Activated CD4-positive, alpha-beta T cell treated with anti-CD3 and anti-CD28 coated beads, Interleukin-2, amount 10 ng/mL, durations not matched to agents 24 days and 14 days (primary cell): ENCODE results near the gene ZC3H8. TPM values are rescaled to one million over a fixed set of nuclear protein-coding genes. Genes with fewer than 3 reads are reported as not detected.
"Not testable (repeated sequence)": the region's sequence is repeated elsewhere in the genome, so short reads cannot be mapped to it uniquely, and the experiment has no call there.

Experiments
- DNase-seq: peaks from one replicate; pipeline ENCODE4 v3.0.0; 2022
- H3K27ac Mint-ChIP-seq: one replicate; pipeline ENCODE4 v1.8.0; 2022; ENCODE audit warnings: mild to moderate bottlenecking, mixed read lengths
- H3K27me3 Mint-ChIP-seq: one replicate; pipeline ENCODE4 v1.8.0; 2022; ENCODE audit warnings: mixed read lengths
- H3K36me3 Mint-ChIP-seq: one replicate; pipeline ENCODE4 v1.8.0; 2022; ENCODE audit warnings: low read depth, mild to moderate bottlenecking, mixed read lengths
- H3K4me1 Mint-ChIP-seq: one replicate; pipeline ENCODE4 v1.8.0; 2021; ENCODE audit warnings: mixed read lengths
- H3K4me3 Mint-ChIP-seq: one replicate; pipeline ENCODE4 v1.8.0; 2022; ENCODE audit warnings: mild to moderate bottlenecking, moderate library complexity, mixed read lengths
- H3K9me3 Mint-ChIP-seq: one replicate; pipeline ENCODE4 v1.8.0; 2021; ENCODE audit warnings: mixed read lengths
- intact Hi-C: fragments of 100-400 bp; cut with micrococcal nuclease; formaldehyde crosslinking; loops from one replicate; pipeline ENCODE4 v1.15.1; 2023
- total RNA-seq: library from RNA; stranded (reverse); gene quantifications from 2 replicates; pipeline ENCODE4 v1.2.3, GENCODE V29; 2022

Gene ZC3H8
- total RNA-seq = 34.5 and 41.4 TPM in 2 replicates

GRCh38 chr2:112254466-112255240, at the start of gene ZC3H8:
Gene ZC3H8 (minus strand): TSS chr2:112255042. CDS start chr2:112254981, 61 bp downstream.
- peak within 1 kb of the TSS; percentile 82 for H3K4me3 Mint-ChIP-seq
- H3K36me3 Mint-ChIP-seq = peaks cover 8% of the 10 kb centered on the region
- peak; percentile 99 for DNase-seq
- peak within 1 kb of the TSS; percentile 93 for H3K27ac Mint-ChIP-seq
- no peaks in the 10 kb centered on the region for H3K9me3 Mint-ChIP-seq
- H3K4me1 Mint-ChIP-seq = peaks cover 24% of the 10 kb centered on the region
- H3K27me3 Mint-ChIP-seq = no peaks in the 10 kb centered on the region
- intact Hi-C loops = loop anchor here (1.0 to 10.0 kb wide), 8 partner anchors 21 to 920 kb away; partner anchors contain the start of genes CHCHD5, POLR1B, PSD4 and TMEM87B

GRCh38 chr2:112304298-112304941, 49.6 kb upstream of the ZC3H8 start:
- DNase-seq = no peak
- H3K4me1 Mint-ChIP-seq = peaks cover 1% of the 10 kb centered on the region
- intact Hi-C loops = no loop called here
- no peak overlapping the region for H3K27ac Mint-ChIP-seq
- no peaks in the 10 kb centered on the region for H3K9me3 Mint-ChIP-seq
- H3K4me3 Mint-ChIP-seq = no peak overlapping the region
- H3K36me3 Mint-ChIP-seq = peaks cover 32% of the 10 kb centered on the region
- H3K27me3 Mint-ChIP-seq = no peaks in the 10 kb centered on the region

- no peaks in the 10 kb centered on the region for H3K27me3 Mint-ChIP-seq
- DNase-seq = no peak
- peaks cover 2% of the 10 kb centered on the region for H3K4me1 Mint-ChIP-seq
- no peaks in the 10 kb centered on the region for H3K9me3 Mint-ChIP-seq
- H3K36me3 Mint-ChIP-seq = peaks cover 29% of the 10 kb centered on the region
- no peak overlapping the region for H3K27ac Mint-ChIP-seq
- no peak overlapping the region for H3K4me3 Mint-ChIP-seq
- intact Hi-C loops = no loop called here
Measured at GRCh38 chr2:112301973-112302372, 47.1 kb upstream of the ZC3H8 start.

- no peaks in the 10 kb centered on the region for H3K27me3 Mint-ChIP-seq
- no peak overlapping the region for H3K4me3 Mint-ChIP-seq
- no peaks in the 10 kb centered on the region for H3K9me3 Mint-ChIP-seq
- H3K4me1 Mint-ChIP-seq = peaks cover 5% of the 10 kb centered on the region
- intact Hi-C loops = no loop called here
- no peak for DNase-seq
- no peak overlapping the region for H3K27ac Mint-ChIP-seq
- H3K36me3 Mint-ChIP-seq = peaks cover 29% of the 10 kb centered on the region
Measured at GRCh38 chr2:112301171-112301584, 46.3 kb upstream of the ZC3H8 start.

GRCh38 chr2:112296407-112296806, 41.6 kb upstream of the ZC3H8 start:
- Mint-ChIP-seq H3K4me3 (no peak overlapping the region), H3K36me3 (peaks cover 9% of the 10 kb centered on the region), H3K9me3 (no peaks in the 10 kb centered on the region), H3K4me1 (peaks cover 4% of the 10 kb centered on the region), H3K27me3 (no peaks in the 10 kb centered on the region), H3K27ac (no peak overlapping the region)
- intact Hi-C loops = no loop called here
- DNase-seq = no peak

- Mint-ChIP-seq H3K27ac (no peak overlapping the region), H3K27me3 (no peaks in the 10 kb centered on the region), H3K36me3 (peaks cover 4% of the 10 kb centered on the region), H3K4me1 (peaks cover 4% of the 10 kb centered on the region), H3K9me3 (no peaks in the 10 kb centered on the region), H3K4me3 (no peak overlapping the region)
- intact Hi-C loops = no loop called here
- DNase-seq = no peak
Measured at GRCh38 chr2:112295407-112296078, 40.7 kb upstream of the ZC3H8 start.

GRCh38 chr2:112293636-112294401, 39.0 kb upstream of the ZC3H8 start:
- Mint-ChIP-seq H3K27ac (no peak overlapping the region), H3K9me3 (no peaks in the 10 kb centered on the region), H3K27me3 (no peaks in the 10 kb centered on the region), H3K4me1 (peaks cover 4% of the 10 kb centered on the region), H3K36me3 (no peaks in the 10 kb centered on the region), H3K4me3 (no peak overlapping the region)
- intact Hi-C loops = no loop called here
- DNase-seq = no peak

GRCh38 chr2:112290648-112291047, 35.8 kb upstream of the ZC3H8 start:
- no peak for DNase-seq
- no peaks in the 10 kb centered on the region for H3K27me3 Mint-ChIP-seq
- H3K9me3 Mint-ChIP-seq = no peaks in the 10 kb centered on the region
- H3K4me3 Mint-ChIP-seq = no peak overlapping the region
- no peak overlapping the region for H3K27ac Mint-ChIP-seq
- H3K4me1 Mint-ChIP-seq = no peaks in the 10 kb centered on the region
- H3K36me3 Mint-ChIP-seq = no peaks in the 10 kb centered on the region
- intact Hi-C loops = no loop called here

GRCh38 chr2:112290088-112290487, 35.2 kb upstream of the ZC3H8 start:
- no peaks in the 10 kb centered on the region for H3K36me3 Mint-ChIP-seq
- H3K4me1 Mint-ChIP-seq = no peaks in the 10 kb centered on the region
- no peaks in the 10 kb centered on the region for H3K27me3 Mint-ChIP-seq
- no peak overlapping the region for H3K4me3 Mint-ChIP-seq
- intact Hi-C loops = no loop called here
- no peak for DNase-seq
- H3K9me3 Mint-ChIP-seq = no peaks in the 10 kb centered on the region
- no peak overlapping the region for H3K27ac Mint-ChIP-seq

GRCh38 chr2:112283535-112283934, 28.7 kb upstream of the ZC3H8 start:
- H3K27me3 Mint-ChIP-seq, intact Hi-C loops: not testable (repeated sequence)

GRCh38 chr2:112282066-112282465, 27.2 kb upstream of the ZC3H8 start:
- H3K4me3 Mint-ChIP-seq, H3K9me3 Mint-ChIP-seq, intact Hi-C loops, DNase-seq, H3K36me3 Mint-ChIP-seq, H3K4me1 Mint-ChIP-seq, H3K27me3 Mint-ChIP-seq, H3K27ac Mint-ChIP-seq: not testable (repeated sequence)

More at GRCh38 chr2:112283535-112283934, 28.7 kb upstream of the ZC3H8 start:
- not testable (repeated sequence) for H3K4me1 Mint-ChIP-seq, H3K27ac Mint-ChIP-seq, H3K9me3 Mint-ChIP-seq, H3K36me3 Mint-ChIP-seq, H3K4me3 Mint-ChIP-seq, DNase-seq

- H3K27me3 Mint-ChIP-seq = no peaks in the 10 kb centered on the region
- H3K4me3 Mint-ChIP-seq = no peak overlapping the region
- H3K36me3 Mint-ChIP-seq = peaks cover 2% of the 10 kb centered on the region
- DNase-seq = no peak
- peaks cover 8% of the 10 kb centered on the region for H3K4me1 Mint-ChIP-seq
- H3K9me3 Mint-ChIP-seq = no peaks in the 10 kb centered on the region
- no peak overlapping the region for H3K27ac Mint-ChIP-seq
- intact Hi-C loops = loop anchor here (5.0 kb wide), 1 partner anchor 265 kb away; the partner anchor contains the start of gene POLR1B
Measured at GRCh38 chr2:112277596-112278220, 22.9 kb upstream of the ZC3H8 start.

- peak overlapping the region; percentile 92 for H3K4me3 Mint-ChIP-seq
- no peaks in the 10 kb centered on the region for H3K27me3 Mint-ChIP-seq
- DNase-seq = no peak
- H3K36me3 Mint-ChIP-seq = peaks cover 2% of the 10 kb centered on the region
- no peaks in the 10 kb centered on the region for H3K9me3 Mint-ChIP-seq
- H3K27ac Mint-ChIP-seq = no peak overlapping the region
- intact Hi-C loops = loop anchor here (1.0 to 5.0 kb wide), 3 partner anchors 89 to 265 kb away; partner anchors contain the start of gene POLR1B
- H3K4me1 Mint-ChIP-seq = peaks cover 8% of the 10 kb centered on the region
Measured at GRCh38 chr2:112276954-112277353, 22.1 kb upstream of the ZC3H8 start.
